Peyer's patch (tissue), 4 donors: ENCODE data around the gene SVBP. TPM values are rescaled to one million over a fixed set of nuclear protein-coding genes. Genes with fewer than 3 reads are reported as not detected.

Experiments
- DNase-seq, 3 donors: peaks; one replicate each; pipeline ENCODE4 v3.0.0-alpha.2; 2017 to 2019
- H3K27ac ChIP-seq, 4 donors: fragments of 200-600 bp; sonication (generic); one replicate each; pipeline ENCODE4 v1.5.1; 2016 to 2019
- H3K27me3 ChIP-seq, 2 donors: fragments of 200-600 bp; sonication (generic); one replicate each; pipeline ENCODE4 v1.5.1; 2019
- H3K36me3 ChIP-seq, 3 donors: fragments of 200-600 bp; sonication (generic); one replicate each; pipeline ENCODE4 v1.5.1; 2016 to 2019
- H3K4me1 ChIP-seq, 4 donors: fragments of 200-600 bp; sonication (generic); one replicate each; pipeline ENCODE4 v1.5.1; 2016 to 2019
- H3K4me3 ChIP-seq, 4 donors: fragments of 200-600 bp; sonication (generic); 1 replicate in 3 of 4; 2 replicates in 1 of 4; pipeline ENCODE4 v1.5.1; 2016 to 2019; ENCODE audit warnings: mild to moderate bottlenecking in 1 of 4
- H3K9me3 ChIP-seq, 4 donors: fragments of 200-600 bp; sonication (generic); one replicate each; pipeline ENCODE4 v1.5.1; 2016 to 2019; ENCODE audit warnings: mild to moderate bottlenecking in 1 of 4
- POLR2A ChIP-seq, 2 donors: fragments of 450-650 bp; IDR thresholded peaks; one replicate each; pipeline ENCODE4 v1.5.1; 2017; ENCODE audit warnings: antibody characterized with exemption in 2 of 2, mild to moderate bottlenecking in 2 of 2, moderate library complexity in 2 of 2
- total RNA-seq, 4 donors: library from RNA; depleted of rRNA; stranded (reverse); fragments of >200 nt; gene quantifications; one replicate each; pipeline ENCODE4 v1.1.0, GENCODE V29; 2016
- TF ChIP-seq, protein P1 (sequence below), 6 experiments: fragments of 450-650 bp in 4 of 6; fragments of 200-600 bp in 2 of 6; sonication (generic) in 1 of 6; IDR thresholded peaks; one replicate each; pipeline ENCODE4 v1.5.1; 2017 to 2019; ENCODE audit warnings: antibody characterized with exemption in 6 of 6, mild to moderate bottlenecking in 3 of 6, moderate library complexity in 1 of 6

Gene SVBP
- total RNA-seq, 4 donors from 2014 or later = 12.2 to 16.8 (median 16.6) TPM; not detected in 1

DNA sequence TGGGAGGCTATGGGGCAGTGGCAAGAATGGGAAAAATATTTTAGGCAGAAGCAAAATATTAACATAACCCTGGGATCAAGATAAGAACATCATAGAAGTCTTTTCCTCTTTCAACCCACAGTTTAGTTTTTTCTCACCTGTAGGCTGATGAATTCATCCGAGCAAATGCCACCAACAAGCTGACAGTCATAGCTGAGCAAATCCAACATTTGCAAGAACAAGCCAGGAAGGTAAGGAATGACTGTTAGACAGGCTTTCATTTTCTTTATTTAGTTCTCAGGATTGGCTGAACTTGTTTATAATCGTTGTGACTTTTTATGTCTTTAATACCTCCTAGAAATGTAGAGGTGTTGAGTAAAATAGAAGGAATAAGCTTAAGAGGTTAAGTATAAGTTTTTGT is 43.8 kb downstream of the SVBP start:
- Histone ChIP-seq H3K36me3 (peaks cover 0 to 51% (median 0%) of the 10 kb centered on the region in 3 donors), H3K27ac (no peak overlapping the region), H3K9me3 (no peaks in the 10 kb centered on the region), H3K27me3 (no peaks in the 10 kb centered on the region), H3K4me3 (no peak overlapping the region), H3K4me1 (peaks cover 0 to 11% (median 0%) of the 10 kb centered on the region in 4 donors)
- DNase-seq = no peak
- no peak for TF ChIP-seq POLR2A (IDR thresholded peaks at IDR 0.05)
- TF ChIP-seq, protein P1, sequence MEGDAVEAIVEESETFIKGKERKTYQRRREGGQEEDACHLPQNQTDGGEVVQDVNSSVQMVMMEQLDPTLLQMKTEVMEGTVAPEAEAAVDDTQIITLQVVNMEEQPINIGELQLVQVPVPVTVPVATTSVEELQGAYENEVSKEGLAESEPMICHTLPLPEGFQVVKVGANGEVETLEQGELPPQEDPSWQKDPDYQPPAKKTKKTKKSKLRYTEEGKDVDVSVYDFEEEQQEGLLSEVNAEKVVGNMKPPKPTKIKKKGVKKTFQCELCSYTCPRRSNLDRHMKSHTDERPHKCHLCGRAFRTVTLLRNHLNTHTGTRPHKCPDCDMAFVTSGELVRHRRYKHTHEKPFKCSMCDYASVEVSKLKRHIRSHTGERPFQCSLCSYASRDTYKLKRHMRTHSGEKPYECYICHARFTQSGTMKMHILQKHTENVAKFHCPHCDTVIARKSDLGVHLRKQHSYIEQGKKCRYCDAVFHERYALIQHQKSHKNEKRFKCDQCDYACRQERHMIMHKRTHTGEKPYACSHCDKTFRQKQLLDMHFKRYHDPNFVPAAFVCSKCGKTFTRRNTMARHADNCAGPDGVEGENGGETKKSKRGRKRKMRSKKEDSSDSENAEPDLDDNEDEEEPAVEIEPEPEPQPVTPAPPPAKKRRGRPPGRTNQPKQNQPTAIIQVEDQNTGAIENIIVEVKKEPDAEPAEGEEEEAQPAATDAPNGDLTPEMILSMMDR (IDR thresholded peaks at IDR 0.05) = no peak

DNA sequence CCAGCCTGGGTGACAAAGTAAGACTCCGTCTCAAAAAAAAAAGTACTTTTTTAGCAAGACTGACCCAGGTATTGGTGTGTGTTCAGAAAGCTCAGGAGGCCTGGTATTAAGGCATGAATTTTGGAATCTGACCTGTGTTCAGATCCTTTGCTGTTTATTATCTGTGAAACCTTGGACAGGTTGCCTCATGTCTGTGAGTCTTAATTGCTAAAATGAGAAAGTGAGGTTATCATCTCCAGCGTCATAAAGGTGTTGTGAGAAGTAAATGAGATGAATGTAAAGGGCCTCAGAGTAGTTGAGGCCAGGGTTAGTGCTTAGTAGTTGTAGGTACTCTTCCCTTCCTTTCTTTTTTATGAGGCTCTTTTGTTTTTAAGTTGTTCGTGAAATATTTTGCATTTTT is 47.4 kb downstream of the SVBP start:
- peaks cover 0 to 32% (median 3%) of the 10 kb centered on the region in 4 donors for H3K4me1 ChIP-seq
- no peak for DNase-seq
- H3K36me3 ChIP-seq = peaks cover 0 to 15% (median 0%) of the 10 kb centered on the region in 3 donors
- TF ChIP-seq POLR2A (IDR thresholded peaks at IDR 0.05) = no peak
- TF ChIP-seq, protein P1 (IDR thresholded peaks at IDR 0.05) = no peak
- no peak overlapping the region for H3K27ac ChIP-seq
- no peaks in the 10 kb centered on the region for H3K9me3 ChIP-seq
- no peaks in the 10 kb centered on the region for H3K27me3 ChIP-seq
- no peak overlapping the region for H3K4me3 ChIP-seq

DNA sequence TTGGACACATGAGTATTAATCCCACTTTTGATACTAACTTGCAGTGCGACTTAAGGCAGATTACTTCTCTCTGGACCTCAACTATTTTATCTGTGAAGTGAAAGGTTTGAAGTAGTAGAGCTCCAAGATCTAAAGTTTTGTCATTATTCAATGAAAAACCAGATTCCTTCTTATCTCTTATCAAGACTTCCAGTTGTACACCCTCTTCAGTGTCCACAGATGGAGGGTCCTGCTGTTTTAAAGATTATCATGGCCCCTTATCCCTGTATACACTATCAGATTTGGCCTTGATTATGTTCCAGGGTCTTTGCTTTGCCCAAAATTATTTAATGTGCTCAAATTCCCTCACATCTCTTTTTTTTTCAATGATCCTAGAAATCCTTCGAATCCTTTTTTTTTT is 49.0 kb downstream of the SVBP start:
- Histone ChIP-seq H3K27me3 (no peaks in the 10 kb centered on the region), H3K27ac (no peak overlapping the region), H3K4me3 (peak overlapping the region; percentile 72 to 99 (median 93)), H3K36me3 (no peaks in the 10 kb centered on the region), H3K9me3 (no peaks in the 10 kb centered on the region), H3K4me1 (peaks cover 0 to 33% (median 3%) of the 10 kb centered on the region in 4 donors)
- TF ChIP-seq, protein P1 (IDR thresholded peaks at IDR 0.05) = no peak
- no peak for DNase-seq

DNA sequence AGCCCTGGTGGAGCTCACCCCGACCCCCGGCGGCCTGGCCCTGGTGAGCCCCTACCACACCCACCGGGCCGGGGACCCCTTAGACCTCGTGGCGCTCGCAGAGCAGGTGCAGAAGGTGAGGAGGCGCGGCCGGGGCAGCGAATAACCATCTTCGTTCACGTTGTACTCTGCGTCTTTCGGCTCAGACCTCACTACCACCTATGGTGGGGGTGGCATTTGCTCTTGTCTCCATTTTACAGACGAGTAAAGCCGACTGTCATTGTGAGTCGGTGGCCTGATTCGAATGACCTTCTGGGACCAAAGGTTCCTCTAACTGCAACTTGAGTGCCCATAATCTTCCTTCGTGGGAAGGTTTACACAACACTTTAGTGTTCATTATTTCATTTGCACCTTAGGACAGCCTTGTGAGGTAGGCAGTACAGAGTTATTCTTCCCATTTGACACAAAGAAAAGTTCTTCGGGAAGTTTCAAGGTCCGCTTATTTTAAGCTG is 49.6 kb downstream of the SVBP start:
- Histone ChIP-seq H3K9me3 (no peaks in the 10 kb centered on the region), H3K4me1 (peaks cover 0 to 33% (median 3%) of the 10 kb centered on the region in 4 donors), H3K27me3 (no peaks in the 10 kb centered on the region), H3K36me3 (no peaks in the 10 kb centered on the region), H3K4me3 (peak overlapping the region; percentile 72 to 99 (median 93)), H3K27ac (peak overlapping the region; percentile 80 to 92 (median 90))
- DNase-seq = no peak
- TF ChIP-seq POLR2A (IDR thresholded peaks at IDR 0.05) = no peak
- TF ChIP-seq, protein P1 (IDR thresholded peaks at IDR 0.05) = no peak

DNA sequence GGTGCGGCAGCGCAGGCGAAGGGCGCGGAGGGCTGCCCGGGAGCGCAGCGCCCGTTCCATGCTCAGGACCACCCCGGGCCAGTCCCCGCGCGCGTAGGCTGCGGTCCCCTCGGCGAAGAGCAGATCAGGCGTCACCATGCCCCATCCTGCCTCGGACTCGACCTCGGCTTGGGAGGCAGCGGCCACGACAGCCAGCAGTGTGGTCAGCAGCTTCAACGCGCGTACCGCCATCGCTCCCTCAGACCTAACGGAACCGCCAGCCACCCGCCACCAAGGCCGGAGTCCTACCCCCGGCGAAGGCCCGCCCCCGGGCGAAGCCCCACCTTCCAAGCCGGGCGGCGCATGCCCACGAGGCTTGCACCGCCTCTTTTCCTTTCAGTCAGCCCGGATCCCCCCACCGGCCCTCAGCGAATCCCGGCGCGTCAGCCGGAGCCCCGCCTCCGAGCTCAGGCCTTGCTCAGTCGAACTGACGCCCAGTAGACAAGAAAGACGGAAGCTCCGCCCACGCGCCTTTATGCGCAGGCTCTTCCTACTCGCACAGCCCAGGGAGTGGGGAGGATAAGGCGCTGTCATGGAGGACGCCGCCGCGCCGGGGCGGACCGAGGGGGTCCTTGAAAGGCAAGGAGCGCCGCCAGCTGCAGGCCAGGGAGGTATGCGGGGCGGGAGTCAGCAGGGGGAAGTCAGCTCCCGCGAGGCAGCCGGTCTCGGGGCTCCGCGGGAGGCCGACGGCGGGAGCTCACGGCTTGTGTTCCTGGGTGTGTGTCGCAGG is 50.3 kb downstream of the SVBP start, which contains the start of the genes C1orf50 and P3H1:
Gene C1orf50 (plus strand): TSS at position 509 of the 769 bp plus-strand sequence. CDS start 63 bp downstream, at position 572.
Gene P3H1 (minus strand): TSS at position 288 of the 769 bp plus-strand sequence. CDS start 57 bp downstream, at position 231.
- peak; percentile 100 for DNase-seq
- Histone ChIP-seq H3K27me3 (no peaks in the 10 kb centered on the region), H3K9me3 (no peaks in the 10 kb centered on the region), H3K4me3 (peak within 1 kb of the TSS; percentile 72 to 99 (median 93)), H3K36me3 (peaks cover 0 to 3% (median 0%) of the 10 kb centered on the region in 3 donors), H3K4me1 (peaks cover 0 to 33% (median 3%) of the 10 kb centered on the region in 4 donors), H3K27ac (peak within 1 kb of the TSS; percentile 81 to 92 (median 90))
- TF ChIP-seq POLR2A (IDR thresholded peaks at IDR 0.05) = peak; percentile 95 to 98
- TF ChIP-seq, protein P1 (IDR thresholded peaks at IDR 0.05) = no peak
